Ectodermal cell (in vitro differentiated cells): Measurements from ENCODE around the gene COA8.
A peak's percentile ranks its signal among the peaks of the same experiment; 100 is the strongest.
"Not testable (repeated sequence)": the region's sequence is repeated elsewhere in the genome, so short reads cannot be mapped to it uniquely, and the experiment has no call there.

ENCODE experiments used
- H3K27ac ChIP-seq: 2 replicates; pipeline ENCODE4 v1.7.0; 2013; ENCODE audit warnings: mild to moderate bottlenecking, low read depth, low read length; ENCODE audit not compliant: insufficient read depth, poor library complexity, severe bottlenecking
- H3K27me3 ChIP-seq: 2 replicates; pipeline ENCODE4 v1.7.0; 2013; ENCODE audit warnings: mild to moderate bottlenecking, low read length; ENCODE audit not compliant: insufficient read depth, control insufficient read depth, poor library complexity, severe bottlenecking
- H3K36me3 ChIP-seq: one replicate; pipeline ENCODE4 v1.7.0; 2013; ENCODE audit warnings: low read length; ENCODE audit not compliant: control insufficient read depth, insufficient read depth
- H3K4me1 ChIP-seq: one replicate; pipeline ENCODE4 v1.7.0; 2013; ENCODE audit warnings: low read length; ENCODE audit not compliant: control insufficient read depth, insufficient read depth
- H3K4me3 ChIP-seq: 2 replicates; pipeline ENCODE4 v1.7.0; 2013; ENCODE audit warnings: low read depth, low read length, control low read depth; ENCODE audit not compliant: insufficient read depth
- H3K9me3 ChIP-seq: 2 replicates; pipeline ENCODE4 v1.7.0; 2013; ENCODE audit warnings: mild to moderate bottlenecking, low read length, moderate library complexity; ENCODE audit not compliant: control insufficient read depth
- WGBS, 2 experiments: methylation state at CpG; one replicate each; pipeline ENCODE4 v1.1.7; 2013; ENCODE audit warnings: missing lambda C conversion rate in 2 of 2; 5-methylcytosine and 5-hydroxymethylcytosine counted together

Gene COA8

GRCh38 chr14:103581954-103582703 lies 19.4 kb downstream of the COA8 start:
- no peaks in the 10 kb centered on the region for H3K27me3 ChIP-seq
- 95 to 96% methylated on average over 26 of the region's 26 CpGs for WGBS, 2 experiments
- no peaks in the 10 kb centered on the region for H3K4me1 ChIP-seq
- no peaks in the 10 kb centered on the region for H3K9me3 ChIP-seq
- no peak overlapping the region for H3K4me3 ChIP-seq
- H3K27ac ChIP-seq = no peak overlapping the region
- H3K36me3 ChIP-seq = no peaks in the 10 kb centered on the region

- no peaks in the 10 kb centered on the region for H3K36me3 ChIP-seq
- H3K27ac ChIP-seq = no peak overlapping the region
- H3K4me3 ChIP-seq = no peak overlapping the region
- 92 to 95% methylated on average over 11 of the region's 11 CpGs for WGBS, 2 experiments
- H3K27me3 ChIP-seq = no peaks in the 10 kb centered on the region
- H3K9me3 ChIP-seq = no peaks in the 10 kb centered on the region
- H3K4me1 ChIP-seq = no peaks in the 10 kb centered on the region
These were observed 21.7 kb downstream of the COA8 start for GRCh38 chr14:103584326-103584915.

GRCh38 chr14:103593577-103593976 lies 30.8 kb downstream of the COA8 start:
- Histone ChIP-seq H3K4me3 (no peak overlapping the region), H3K4me1 (peaks cover 18% of the 10 kb centered on the region), H3K27ac (no peak overlapping the region), H3K36me3 (peaks cover 5% of the 10 kb centered on the region), H3K9me3 (no peaks in the 10 kb centered on the region), H3K27me3 (no peaks in the 10 kb centered on the region)
- WGBS, 2 experiments = 84 to 92% methylated on average over 6 of the region's 6 CpGs

- H3K27ac ChIP-seq = peak overlapping the region; percentile 94
- peaks cover 18% of the 10 kb centered on the region for H3K4me1 ChIP-seq
- peaks cover 5% of the 10 kb centered on the region for H3K36me3 ChIP-seq
- H3K4me3 ChIP-seq = no peak overlapping the region
- no peaks in the 10 kb centered on the region for H3K9me3 ChIP-seq
- H3K27me3 ChIP-seq = no peaks in the 10 kb centered on the region
- 12 to 14% methylated on average over 9 of the region's 11 CpGs for WGBS, 2 experiments
These were observed 31.5 kb downstream of the COA8 start for GRCh38 chr14:103594265-103594664.

GRCh38 chr14:103597623-103598377 lies 35.0 kb downstream of the COA8 start:
- H3K9me3 ChIP-seq = no peaks in the 10 kb centered on the region
- peaks cover 18% of the 10 kb centered on the region for H3K4me1 ChIP-seq
- H3K4me3 ChIP-seq = no peak overlapping the region
- H3K27ac ChIP-seq = no peak overlapping the region
- no peaks in the 10 kb centered on the region for H3K36me3 ChIP-seq
- H3K27me3 ChIP-seq = no peaks in the 10 kb centered on the region
- 92 to 94% methylated on average over 10 of the region's 10 CpGs for WGBS, 2 experiments

- H3K27ac ChIP-seq = no peak overlapping the region
- H3K9me3 ChIP-seq = no peaks in the 10 kb centered on the region
- H3K4me1 ChIP-seq = peaks cover 2% of the 10 kb centered on the region
- 91 to 95% methylated on average over 5 of the region's 5 CpGs for WGBS, 2 experiments
- H3K4me3 ChIP-seq = no peak overlapping the region
- no peaks in the 10 kb centered on the region for H3K27me3 ChIP-seq
- H3K36me3 ChIP-seq = no peaks in the 10 kb centered on the region
These were observed 37.7 kb downstream of the COA8 start for GRCh38 chr14:103600503-103600902.

GRCh38 chr14:103604620-103605019 lies 41.9 kb downstream of the COA8 start:
- H3K36me3 ChIP-seq = no peaks in the 10 kb centered on the region
- no peak overlapping the region for H3K4me3 ChIP-seq
- no peaks in the 10 kb centered on the region for H3K9me3 ChIP-seq
- H3K4me1 ChIP-seq = peaks cover 10% of the 10 kb centered on the region
- peaks cover 21% of the 10 kb centered on the region for H3K27me3 ChIP-seq
- H3K27ac ChIP-seq = no peak overlapping the region
- WGBS, 2 experiments = 94 to 95% methylated on average over 5 of the region's 5 CpGs

GRCh38 chr14:103606963-103607668 lies 44.4 kb downstream of the COA8 start:
- H3K36me3 ChIP-seq = no peaks in the 10 kb centered on the region
- H3K27ac ChIP-seq = no peak overlapping the region
- H3K9me3 ChIP-seq = no peaks in the 10 kb centered on the region
- H3K4me1 ChIP-seq = peaks cover 10% of the 10 kb centered on the region
- no peak overlapping the region for H3K4me3 ChIP-seq
- H3K27me3 ChIP-seq = peaks cover 21% of the 10 kb centered on the region
- WGBS, 2 experiments = 17 to 19% methylated on average over 25 of the region's 25 CpGs

- 43 to 46% methylated on average over 15 of the region's 15 CpGs for WGBS, 2 experiments
- Histone ChIP-seq H3K27ac (no peak overlapping the region), H3K36me3 (no peaks in the 10 kb centered on the region), H3K9me3 (no peaks in the 10 kb centered on the region), H3K4me1 (peaks cover 10% of the 10 kb centered on the region), H3K27me3 (peaks cover 21% of the 10 kb centered on the region), H3K4me3 (no peak overlapping the region)
These were observed 45.1 kb downstream of the COA8 start for GRCh38 chr14:103607822-103608221.

- H3K4me1 ChIP-seq, H3K27ac ChIP-seq, H3K36me3 ChIP-seq, H3K4me3 ChIP-seq, H3K9me3 ChIP-seq: not testable (repeated sequence)
- WGBS, 2 experiments = 83 to 96% methylated on average over 4 of the region's 4 CpGs
- H3K27me3 ChIP-seq = peaks cover 21% of the 10 kb centered on the region
These were observed 46.3 kb downstream of the COA8 start for GRCh38 chr14:103609081-103609480.
